GM11168 (cell line): Measurements from ENCODE around the gene TFPI.

Source experiments
- in situ Hi-C: fragments of 300-500 bp; cut with MboI; formaldehyde crosslinking; loops from one replicate; pipeline ENCODE4 v1.12.0; 2022; ENCODE audit warnings: low sequenced_read_pairs; ENCODE audit not compliant: unreplicated experiment

Gene TFPI

DNA sequence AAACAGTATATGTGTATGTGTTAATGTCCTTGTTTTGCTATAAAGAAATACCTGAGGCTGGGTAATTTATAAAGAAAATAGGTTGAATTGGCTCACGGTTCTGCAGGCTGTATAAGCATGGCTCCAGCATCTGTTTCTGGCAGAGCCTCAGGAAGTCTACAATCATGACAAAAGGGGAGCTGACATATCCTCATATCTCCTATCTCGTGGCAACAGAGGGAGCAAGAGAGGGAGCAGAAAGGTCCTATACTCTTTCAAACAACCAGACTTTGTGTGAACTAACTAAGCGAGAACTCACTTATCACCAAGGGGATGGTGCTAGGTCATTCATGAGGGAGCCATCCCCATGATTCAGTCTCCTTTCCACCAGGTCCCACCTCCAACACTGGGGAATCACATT, 119.2 kb downstream of the TFPI start:
- in situ Hi-C loops = no loop called here

GRCh38 chr2:187434342-187434785, 119.9 kb downstream of the TFPI start:
- in situ Hi-C loops = no loop called here

GRCh38 chr2:187431911-187432310, 122.3 kb downstream of the TFPI start:
- in situ Hi-C loops = no loop called here

- in situ Hi-C loops = no loop called here
Measured at GRCh38 chr2:187429989-187430388, 124.2 kb downstream of the TFPI start.

DNA sequence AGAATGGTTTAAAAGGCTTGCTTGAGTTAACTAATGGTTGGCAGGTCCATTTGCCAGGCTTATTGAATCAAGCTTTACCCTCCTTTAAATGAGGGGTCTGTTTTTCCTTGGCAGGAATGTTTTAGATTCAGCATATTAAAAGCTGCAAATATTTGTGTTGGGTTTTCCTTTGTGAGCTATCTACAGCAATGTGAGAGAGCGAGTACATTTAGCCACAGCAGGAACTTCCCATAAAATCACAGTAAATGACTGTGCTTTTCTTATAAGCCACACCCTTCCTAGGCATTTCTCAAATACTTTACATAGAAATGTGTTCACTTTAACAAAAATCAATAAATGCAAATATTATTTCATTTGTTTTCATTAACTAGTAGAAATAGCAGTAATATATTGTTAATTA, 130.1 kb downstream of the TFPI start:
- in situ Hi-C loops = no loop called here

DNA sequence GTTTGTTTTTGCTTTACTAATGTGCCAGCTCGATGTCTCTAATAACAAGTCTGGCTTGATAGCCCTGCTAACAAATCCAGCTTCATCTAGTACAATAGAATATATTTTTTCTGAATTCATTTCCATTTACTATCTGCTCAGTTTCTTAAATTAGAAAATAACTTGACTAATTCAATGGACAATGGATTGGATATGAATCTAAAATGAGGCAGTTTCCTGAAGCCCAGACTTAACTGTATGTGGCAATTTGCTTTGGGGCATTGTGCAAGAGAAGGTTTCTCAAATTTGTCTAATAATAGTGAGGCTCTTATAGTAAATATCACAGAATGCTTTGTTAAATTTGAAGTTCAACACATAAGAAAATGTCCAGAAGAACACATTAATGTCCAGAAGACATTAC, 132.0 kb downstream of the TFPI start:
- in situ Hi-C loops = no loop called here

DNA sequence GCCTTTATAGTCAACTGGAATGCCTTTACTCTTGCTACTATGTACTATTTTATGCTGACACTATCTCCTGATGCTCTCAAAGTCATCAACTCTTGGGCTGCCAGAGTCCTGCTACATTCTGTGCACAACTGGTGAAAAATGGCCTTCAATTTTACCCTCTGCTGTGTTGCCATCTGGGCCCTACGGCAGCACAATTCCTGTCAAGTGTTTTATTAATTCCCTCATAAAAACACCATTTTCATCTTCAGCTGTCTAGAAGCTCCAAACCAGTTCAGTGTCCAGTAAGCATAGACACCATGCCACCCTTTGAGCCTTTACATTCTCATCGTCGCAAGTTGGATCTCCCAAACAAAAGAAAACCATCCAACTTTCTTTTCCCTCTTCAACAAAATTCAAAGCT, 132.7 kb downstream of the TFPI start:
- in situ Hi-C loops = no loop called here

- in situ Hi-C loops = no loop called here
Measured at GRCh38 chr2:187419808-187420207, 134.4 kb downstream of the TFPI start.

DNA sequence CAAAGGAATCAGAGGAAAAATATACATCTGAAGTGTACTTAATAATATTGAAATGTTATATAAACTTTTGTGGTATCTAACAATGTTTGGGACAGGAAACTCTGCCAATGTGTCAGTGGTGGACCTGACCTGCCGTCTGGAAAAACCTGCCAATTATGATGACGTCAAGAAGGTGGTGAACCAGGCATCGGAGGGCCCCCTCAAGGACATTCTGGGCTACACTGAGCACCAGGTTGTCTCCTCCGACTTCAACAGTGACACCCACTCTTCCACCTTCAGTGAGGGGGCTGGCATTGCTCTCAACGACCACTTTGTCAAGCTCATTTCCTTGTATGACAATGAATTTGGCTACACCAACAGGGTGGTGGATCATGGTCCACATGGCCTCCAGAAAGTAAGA, 138.8 kb downstream of the TFPI start:
- in situ Hi-C loops = no loop called here
